Erythroblast (primary cell): Measurements from ENCODE around the gene DAB2IP.

ENCODE experiments used
- GATA1 ChIP-seq: IDR thresholded peaks from 2 replicates; pipeline ENCODE4 v1.6.1; 2011; ENCODE audit warnings: low read depth, mild to moderate bottlenecking, control low read depth, low read length, moderate library complexity
- POLR2A ChIP-seq: IDR thresholded peaks from 2 replicates; pipeline ENCODE4 v1.6.1; 2011; ENCODE audit warnings: mild to moderate bottlenecking, low read length

- TF ChIP-seq POLR2A = no peak
- no peak for TF ChIP-seq GATA1
Measured at GRCh38 chr9:121678501-121679022, 27.1 kb downstream of the DAB2IP start.
